Panc1 (cell line): Measurements from ENCODE around the gene FAM167B. TPM values are rescaled to one million over a fixed set of nuclear protein-coding genes. Genes with fewer than 3 reads are reported as not detected.

Experiments used
- ATAC-seq: fragments of 200-7000 bp; cut with Tn5 transposase; 2 replicates; pipeline ENCODE4 v1.9.1; 2020; ENCODE audit warnings: mild to moderate bottlenecking, moderate library complexity
- BruUV-seq: library from RNA; stranded (reverse); fragments of 400-500 nt; replicated peaks from 2 replicates; lab custom pipeline; 2021; lab: Mats Ljungman, UMichigan
- CTCF ChIA-PET: fragments of 300-600 bp; sonication (Branson Sonifier 250); formaldehyde crosslinking; loops from one replicate; lab custom pipeline; 2022; ENCODE audit warnings: antibody characterized with exemption; lab: Charles Lee
- POLR2A ChIA-PET: fragments of 300-600 bp; sonication (Branson Sonifier 250); formaldehyde crosslinking; loops from one replicate; lab custom pipeline; 2022; ENCODE audit warnings: antibody characterized with exemption; lab: Charles Lee
- DNase-seq: peaks from one replicate; pipeline ENCODE4 v3.0.0-alpha.2; 2010; ENCODE audit warnings: low read depth, low spot score
- H3K27ac ChIP-seq: 2 replicates; pipeline ENCODE4 v1.5.1; 2011; ENCODE audit warnings: mild to moderate bottlenecking, low read length, inconsistent platforms
- H3K27me3 ChIP-seq: fragments of 200-500 bp; sonication (Bioruptor generic); 2 replicates; pipeline ENCODE4 v1.6.0; 2014; ENCODE audit warnings: low read length, inconsistent platforms; ENCODE audit not compliant: control insufficient read depth, insufficient read depth
- H3K36me3 ChIP-seq: fragments of 200-500 bp; sonication (Bioruptor generic); 2 replicates; pipeline ENCODE4 v1.5.1; 2014; ENCODE audit warnings: inconsistent platforms, mild to moderate bottlenecking, low read length, moderate library complexity; ENCODE audit not compliant: control insufficient read depth, insufficient read depth
- H3K4me1 ChIP-seq: 2 replicates; pipeline ENCODE4 v1.5.1; 2011; ENCODE audit warnings: inconsistent platforms, mild to moderate bottlenecking, low read length, moderate library complexity; ENCODE audit not compliant: control insufficient read depth, insufficient read depth
- H3K4me3 ChIP-seq, 2 experiments: 2 replicates each; pipeline ENCODE4 v1.5.1; 2011 to 2012; ENCODE audit warnings: low read depth in 2 of 2, low read length in 2 of 2, mild to moderate bottlenecking in 2 of 2, inconsistent platforms in 1 of 2, moderate library complexity in 1 of 2
- H3K9me3 ChIP-seq: fragments of 200-500 bp; sonication (Bioruptor generic); 2 replicates; pipeline ENCODE4 v1.5.1; 2014; ENCODE audit warnings: low read depth, mild to moderate bottlenecking, inconsistent platforms, low read length, moderate library complexity; ENCODE audit not compliant: control insufficient read depth, insufficient read depth
- POLR2AphosphoS5 ChIP-seq: IDR thresholded peaks from 2 replicates; pipeline ENCODE4 v1.6.1; 2012; ENCODE audit warnings: mild to moderate bottlenecking, low read depth, low read length, moderate library complexity
- SIN3A ChIP-seq: IDR thresholded peaks from 2 replicates; pipeline ENCODE4 v1.6.1; 2012; ENCODE audit warnings: low read depth, mild to moderate bottlenecking, low read length, moderate library complexity, borderline replicate concordance; ENCODE audit not compliant: insufficient read depth
- TCF7L2 ChIP-seq: IDR thresholded peaks from 2 replicates; pipeline ENCODE4 v1.6.1; 2011; ENCODE audit warnings: mild to moderate bottlenecking, low read depth, low read length, inconsistent platforms
- in situ Hi-C: cut with HindIII; loops from 2 replicates; pipeline ENCODE4 v1.10.0; 2016; ENCODE audit warnings: low sequenced_read_pairs, low pct_unique_long_range_greater_than_20kb
- intact Hi-C: fragments of 100-400 bp; cut with micrococcal nuclease; formaldehyde crosslinking; loops from one replicate; pipeline ENCODE4 v1.10.0; 2022; ENCODE audit not compliant: unreplicated experiment
- total RNA-seq: library from RNA; stranded (reverse); gene quantifications from one replicate; pipeline ENCODE4 v1.2.1, GENCODE V29; 2021; ENCODE audit not compliant: unreplicated experiment
- TF ChIP-seq, protein P1 (sequence below): fragments of 450-650 bp; IDR thresholded peaks from 2 replicates; pipeline ENCODE4 v1.5.1; 2017; ENCODE audit warnings: mild to moderate bottlenecking
- TF ChIP-seq, protein P2 (sequence below), 2 experiments: IDR thresholded peaks; 2 replicates each; pipeline ENCODE4 v1.6.1; 2011 to 2012; ENCODE audit warnings: low read depth in 2 of 2, control low read depth in 1 of 2, low read length in 1 of 2, mild to moderate bottlenecking in 1 of 2, moderate library complexity in 1 of 2; ENCODE audit not compliant: insufficient read depth in 1 of 2

The FAM167B gene
- total RNA-seq, 1 experiment from 2014 or later, result 1.9 TPM

DNA sequence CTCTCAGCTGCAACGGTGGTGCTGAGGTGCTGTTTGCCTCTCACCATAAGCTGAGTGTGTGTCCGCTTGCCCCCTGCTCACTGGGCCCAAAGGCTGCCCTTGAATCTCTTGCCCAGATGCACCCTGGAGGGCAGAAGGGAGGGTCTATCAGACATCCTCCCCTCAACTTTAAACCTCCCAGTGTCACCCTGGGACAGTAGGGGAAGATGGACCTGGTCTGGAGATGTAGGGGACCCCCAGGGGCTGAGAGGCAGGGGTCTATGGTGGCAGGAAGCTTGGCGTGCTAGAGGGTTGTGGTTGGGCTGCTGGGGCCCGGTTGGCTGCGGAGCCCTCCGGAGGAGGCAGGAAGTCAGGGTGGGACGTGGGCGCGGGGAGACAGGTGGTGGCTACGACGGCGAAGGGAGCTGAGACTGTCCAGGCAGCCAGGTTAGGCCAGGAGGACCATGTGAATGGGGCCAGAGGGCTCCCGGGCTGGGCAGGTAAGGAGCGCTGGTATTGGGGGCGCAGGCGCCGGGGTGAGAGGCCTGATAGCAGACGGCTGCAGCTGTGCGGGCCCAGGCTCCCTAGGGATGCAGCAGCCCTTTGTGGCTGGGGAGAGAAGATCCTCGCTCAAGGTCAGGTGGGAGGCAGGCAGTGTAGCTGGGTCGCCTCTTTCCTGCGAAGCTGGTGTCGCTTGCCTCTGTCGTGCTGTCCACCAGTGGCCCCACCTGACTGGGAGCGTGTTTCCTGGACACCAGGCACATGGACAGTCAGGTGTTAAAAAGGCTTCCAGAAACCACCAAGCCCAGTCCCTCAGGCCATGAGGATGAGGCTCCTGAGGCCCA is 4.1 kb downstream of the FAM167B start, which contains the start of gene LCK:
LCK (plus strand) TSS at position 373 of the 824 bp plus-strand sequence. CDS start 23,065 bp downstream, outside the sequence.
- ATAC-seq, result no peak
- POLR2A ChIA-PET, result no interaction called here
- no TSS peak for BruUV-seq
- H3K27ac ChIP-seq, result no peak within 1 kb of the TSS
- H3K27me3 ChIP-seq, result no peaks in the 10 kb centered on the region
- TF ChIP-seq, protein P1, sequence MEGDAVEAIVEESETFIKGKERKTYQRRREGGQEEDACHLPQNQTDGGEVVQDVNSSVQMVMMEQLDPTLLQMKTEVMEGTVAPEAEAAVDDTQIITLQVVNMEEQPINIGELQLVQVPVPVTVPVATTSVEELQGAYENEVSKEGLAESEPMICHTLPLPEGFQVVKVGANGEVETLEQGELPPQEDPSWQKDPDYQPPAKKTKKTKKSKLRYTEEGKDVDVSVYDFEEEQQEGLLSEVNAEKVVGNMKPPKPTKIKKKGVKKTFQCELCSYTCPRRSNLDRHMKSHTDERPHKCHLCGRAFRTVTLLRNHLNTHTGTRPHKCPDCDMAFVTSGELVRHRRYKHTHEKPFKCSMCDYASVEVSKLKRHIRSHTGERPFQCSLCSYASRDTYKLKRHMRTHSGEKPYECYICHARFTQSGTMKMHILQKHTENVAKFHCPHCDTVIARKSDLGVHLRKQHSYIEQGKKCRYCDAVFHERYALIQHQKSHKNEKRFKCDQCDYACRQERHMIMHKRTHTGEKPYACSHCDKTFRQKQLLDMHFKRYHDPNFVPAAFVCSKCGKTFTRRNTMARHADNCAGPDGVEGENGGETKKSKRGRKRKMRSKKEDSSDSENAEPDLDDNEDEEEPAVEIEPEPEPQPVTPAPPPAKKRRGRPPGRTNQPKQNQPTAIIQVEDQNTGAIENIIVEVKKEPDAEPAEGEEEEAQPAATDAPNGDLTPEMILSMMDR, result no peak
- TF ChIP-seq POLR2AphosphoS5 (no peak), TCF7L2 (no peak), SIN3A (no peak)
- TF ChIP-seq, protein P2, sequence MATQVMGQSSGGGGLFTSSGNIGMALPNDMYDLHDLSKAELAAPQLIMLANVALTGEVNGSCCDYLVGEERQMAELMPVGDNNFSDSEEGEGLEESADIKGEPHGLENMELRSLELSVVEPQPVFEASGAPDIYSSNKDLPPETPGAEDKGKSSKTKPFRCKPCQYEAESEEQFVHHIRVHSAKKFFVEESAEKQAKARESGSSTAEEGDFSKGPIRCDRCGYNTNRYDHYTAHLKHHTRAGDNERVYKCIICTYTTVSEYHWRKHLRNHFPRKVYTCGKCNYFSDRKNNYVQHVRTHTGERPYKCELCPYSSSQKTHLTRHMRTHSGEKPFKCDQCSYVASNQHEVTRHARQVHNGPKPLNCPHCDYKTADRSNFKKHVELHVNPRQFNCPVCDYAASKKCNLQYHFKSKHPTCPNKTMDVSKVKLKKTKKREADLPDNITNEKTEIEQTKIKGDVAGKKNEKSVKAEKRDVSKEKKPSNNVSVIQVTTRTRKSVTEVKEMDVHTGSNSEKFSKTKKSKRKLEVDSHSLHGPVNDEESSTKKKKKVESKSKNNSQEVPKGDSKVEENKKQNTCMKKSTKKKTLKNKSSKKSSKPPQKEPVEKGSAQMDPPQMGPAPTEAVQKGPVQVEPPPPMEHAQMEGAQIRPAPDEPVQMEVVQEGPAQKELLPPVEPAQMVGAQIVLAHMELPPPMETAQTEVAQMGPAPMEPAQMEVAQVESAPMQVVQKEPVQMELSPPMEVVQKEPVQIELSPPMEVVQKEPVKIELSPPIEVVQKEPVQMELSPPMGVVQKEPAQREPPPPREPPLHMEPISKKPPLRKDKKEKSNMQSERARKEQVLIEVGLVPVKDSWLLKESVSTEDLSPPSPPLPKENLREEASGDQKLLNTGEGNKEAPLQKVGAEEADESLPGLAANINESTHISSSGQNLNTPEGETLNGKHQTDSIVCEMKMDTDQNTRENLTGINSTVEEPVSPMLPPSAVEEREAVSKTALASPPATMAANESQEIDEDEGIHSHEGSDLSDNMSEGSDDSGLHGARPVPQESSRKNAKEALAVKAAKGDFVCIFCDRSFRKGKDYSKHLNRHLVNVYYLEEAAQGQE (IDR thresholded peaks at IDR 0.05; ENCODE audit: insufficient read depth in 1 of 2, low read depth in 2 of 2, low read length in 1 of 2), result no peak
- intact Hi-C loops (no loop called here), in situ Hi-C loops (no loop called here)
- peaks cover 5% of the 10 kb centered on the region for H3K4me1 ChIP-seq
- no peaks in the 10 kb centered on the region for H3K36me3 ChIP-seq
- DNase-seq, result no peak
- H3K9me3 ChIP-seq, result no peaks in the 10 kb centered on the region
- CTCF ChIA-PET, result interaction anchor here (0.6 kb wide), 1 partner anchor 129 kb away, joined by 9 read pairs; no protein-coding TSS in a partner anchor
- H3K4me3 ChIP-seq, result no peak within 1 kb of the TSS

DNA sequence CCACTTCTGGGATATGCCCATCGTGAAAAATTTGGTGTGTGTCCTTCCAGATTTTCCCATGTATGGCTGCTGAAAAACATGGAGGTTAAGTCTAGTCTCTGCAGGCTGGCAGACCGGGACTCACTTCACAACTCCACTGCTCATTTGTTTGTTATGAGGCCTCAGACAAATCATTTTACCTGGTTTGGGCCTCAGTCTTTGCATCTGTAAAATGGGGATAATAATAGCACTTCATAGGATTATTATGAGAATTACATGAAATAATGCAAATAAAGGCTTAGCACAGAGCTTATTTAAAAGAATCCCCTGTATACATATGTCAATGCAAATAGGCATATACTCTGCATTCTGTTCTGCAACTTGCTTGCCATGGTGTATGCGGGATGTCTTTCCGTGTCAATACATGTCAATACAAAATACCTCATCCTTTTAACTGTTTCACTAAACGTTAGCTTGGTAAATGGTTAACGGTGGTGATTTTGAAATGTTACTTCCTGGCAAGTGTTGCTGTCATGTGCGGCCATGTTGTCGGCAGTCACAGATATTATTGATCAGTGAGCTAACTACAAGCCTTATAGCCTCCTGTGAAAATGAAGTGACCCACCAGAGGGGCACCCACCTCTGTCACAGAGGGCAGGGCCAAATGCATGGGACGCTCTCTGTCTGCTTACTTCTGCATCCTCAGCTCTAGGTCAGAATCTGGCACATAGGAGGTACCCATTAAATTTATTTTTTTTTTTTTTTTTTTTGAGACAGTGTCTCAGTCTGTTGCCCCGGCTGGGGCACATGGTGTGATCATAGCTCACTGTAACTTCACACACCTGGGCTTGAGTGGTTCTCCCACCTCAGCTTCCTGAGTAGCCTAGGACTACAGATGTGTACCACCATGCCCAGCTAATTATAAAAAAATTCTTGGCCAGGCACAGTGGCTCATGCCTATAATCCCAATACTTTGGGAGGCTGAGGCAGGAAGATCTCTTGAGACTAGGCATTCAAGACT is 8.3 kb downstream of the FAM167B start:
- H3K27ac ChIP-seq, result no peak overlapping the region
- ChIA-PET POLR2A (interaction anchor here (0.6 kb wide), 2 partner anchors 12 to 101 kb away, joined by 4 to 5 read pairs; no protein-coding TSS in a partner anchor), CTCF (no interaction called here)
- in situ Hi-C loops (no loop called here), intact Hi-C loops (no loop called here)
- no peak overlapping the region for H3K4me3 ChIP-seq
- H3K4me1 ChIP-seq, result no peaks in the 10 kb centered on the region
- ATAC-seq (no peak), DNase-seq (no peak)
- TF ChIP-seq POLR2AphosphoS5, result no peak
- H3K36me3 ChIP-seq, result no peaks in the 10 kb centered on the region
- BruUV-seq, result no TSS peak
- H3K27me3 ChIP-seq, result no peaks in the 10 kb centered on the region
- no peaks in the 10 kb centered on the region for H3K9me3 ChIP-seq
